ENCODE results near the gene DAZAP2.

Gene DAZAP2, protein sequence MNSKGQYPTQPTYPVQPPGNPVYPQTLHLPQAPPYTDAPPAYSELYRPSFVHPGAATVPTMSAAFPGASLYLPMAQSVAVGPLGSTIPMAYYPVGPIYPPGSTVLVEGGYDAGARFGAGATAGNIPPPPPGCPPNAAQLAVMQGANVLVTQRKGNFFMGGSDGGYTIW
- 300 reads per million in 2 donors for total RNA-seq

DNA sequence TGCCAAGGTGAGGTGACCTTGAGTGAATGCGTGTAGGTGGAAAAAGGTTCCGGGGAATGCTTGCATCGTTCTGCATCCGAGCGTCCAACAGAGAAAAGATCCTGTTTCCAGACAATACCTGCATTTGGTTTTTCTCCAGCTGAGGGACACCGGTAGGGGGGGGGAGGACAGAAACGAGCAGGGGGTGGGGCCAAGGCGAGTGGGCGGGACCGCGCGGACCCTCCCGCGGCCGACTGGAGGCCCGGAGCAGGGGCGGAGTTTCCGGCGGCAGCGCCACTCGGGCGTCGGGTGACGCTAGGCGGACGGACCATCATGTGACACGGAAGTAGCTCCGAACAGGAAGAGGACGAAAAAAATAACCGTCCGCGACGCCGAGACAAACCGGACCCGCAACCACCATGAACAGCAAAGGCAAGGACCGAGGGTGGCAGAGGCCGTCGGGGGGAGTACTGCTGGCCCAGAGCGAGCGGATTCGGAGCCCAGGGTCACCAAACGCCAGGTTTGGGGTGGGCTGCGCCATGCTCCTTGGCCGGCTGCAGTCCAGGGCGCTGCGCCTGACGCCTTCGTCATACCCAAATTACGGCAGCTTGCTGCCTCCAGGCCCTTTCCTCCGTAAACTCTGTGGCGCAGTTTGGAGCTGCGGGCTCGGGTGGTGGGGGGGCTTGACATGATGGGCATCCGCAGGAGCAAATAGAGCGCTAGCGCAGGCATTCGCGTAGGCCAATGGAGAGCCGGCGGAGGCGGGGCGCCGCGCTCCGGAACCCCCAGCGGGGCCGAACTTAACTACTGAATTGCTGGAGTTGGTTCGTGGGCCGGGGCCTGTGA is at the start of gene DAZAP2:
DAZAP2 (plus strand) TSS at position 317 of the 825 bp plus-strand sequence; CDS start at position 399, 82 bp downstream.
- DNase-seq: peak; percentile 93

DNA sequence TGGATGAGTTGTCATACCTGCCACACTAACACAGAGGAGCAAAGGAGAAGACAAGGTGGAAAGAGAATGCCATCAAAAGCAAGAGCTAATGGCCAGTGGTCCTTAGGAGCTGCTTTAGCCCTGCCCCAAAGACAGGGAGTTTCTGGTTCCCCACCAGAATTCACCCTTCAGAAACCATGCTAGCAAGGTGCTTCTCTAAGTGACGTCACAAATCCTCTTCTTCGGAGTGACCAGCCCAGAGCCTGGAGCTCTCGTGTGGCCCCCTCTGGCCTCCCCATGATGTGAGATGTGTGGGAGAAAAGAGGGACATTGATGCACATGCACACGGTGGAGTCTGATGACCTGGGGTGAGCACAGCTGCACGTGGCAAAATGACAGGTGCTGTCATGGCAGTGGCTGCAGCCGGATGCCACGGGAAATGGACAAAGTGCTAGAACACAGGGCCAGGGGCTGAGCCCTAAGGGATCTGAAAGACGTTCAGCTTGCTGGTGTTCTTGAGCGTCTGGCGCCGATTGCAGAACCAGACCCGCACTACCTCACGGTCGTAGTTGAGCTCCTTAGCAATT is 48.8 kb upstream of the DAZAP2 start:
- no peak for DNase-seq

DNA sequence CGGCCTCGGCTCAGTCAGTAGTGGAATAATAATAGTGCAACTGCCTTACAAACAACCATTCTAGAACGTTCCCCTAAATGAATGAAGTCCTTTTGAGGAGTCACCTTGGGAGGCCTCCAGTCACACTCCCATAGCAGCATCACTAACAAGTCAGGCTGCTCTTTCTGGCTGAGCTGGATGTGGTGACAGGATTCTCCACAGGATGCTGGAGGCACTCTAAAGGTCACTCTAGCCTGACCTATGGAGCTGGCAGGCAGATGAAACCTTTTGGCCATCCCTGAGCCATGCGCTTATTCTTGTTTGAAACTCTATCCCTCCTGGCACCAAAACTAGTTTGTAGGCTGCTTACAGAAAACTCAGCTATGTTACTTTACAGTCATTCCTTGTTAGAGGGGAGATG is 47.8 kb upstream of the DAZAP2 start:
- DNase-seq: no peak

DNA sequence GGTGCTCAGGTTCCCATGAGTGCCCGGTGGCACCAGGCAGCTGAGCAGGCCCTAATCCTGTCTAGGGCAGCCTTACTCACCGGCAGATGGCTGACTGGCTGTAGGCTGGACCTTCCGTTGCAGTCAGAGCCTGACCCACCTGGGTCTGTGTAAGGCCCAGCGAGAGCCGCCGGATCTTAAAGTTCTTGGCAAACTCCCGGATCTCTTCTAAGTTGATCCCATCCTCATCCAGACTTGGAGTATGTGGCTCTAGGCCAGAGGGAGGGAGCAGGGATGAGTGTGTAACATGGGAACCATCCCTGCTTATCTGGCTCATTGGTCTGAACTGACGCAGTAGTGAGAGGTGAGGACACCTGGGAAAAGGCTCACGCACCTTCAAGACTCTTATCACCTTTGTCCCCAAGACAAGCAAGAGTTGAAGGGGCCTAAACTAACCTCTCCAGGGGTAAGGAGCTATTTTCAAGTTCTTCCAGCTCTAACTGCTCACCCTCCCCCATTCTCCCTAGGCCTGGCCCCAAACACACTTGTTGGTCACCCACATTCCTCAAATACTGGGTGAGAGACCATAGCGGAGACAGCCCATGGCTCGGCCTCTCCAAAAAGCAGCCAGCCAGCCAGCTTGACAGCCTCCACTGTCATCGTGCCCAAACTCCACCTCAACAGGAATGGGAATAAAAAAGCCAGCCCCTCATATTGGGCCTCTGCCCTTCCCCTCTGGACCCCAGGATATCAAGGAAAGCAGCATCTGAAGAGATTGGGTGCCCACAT is 46.9 kb upstream of the DAZAP2 start:
- no peak for DNase-seq

DNA sequence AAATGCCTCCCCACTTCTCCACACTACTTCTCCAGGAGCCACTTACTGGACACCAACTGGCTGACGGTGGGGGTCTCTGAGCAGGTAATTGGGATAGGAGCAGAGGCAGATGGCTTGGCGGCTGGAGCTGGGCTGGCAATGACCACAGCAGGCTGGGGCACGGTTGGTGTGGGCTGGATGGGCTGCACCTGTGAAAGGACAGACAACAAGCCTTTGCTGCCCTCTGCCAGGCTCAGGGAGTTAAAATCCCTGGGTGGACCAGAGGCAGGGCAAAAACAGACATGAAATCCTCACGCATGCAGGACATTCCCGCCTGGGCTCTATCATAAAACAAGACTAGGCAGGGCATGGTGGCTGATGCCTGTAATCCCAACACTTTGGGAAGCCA is 46.3 kb upstream of the DAZAP2 start:
- DNase-seq: no peak

DNA sequence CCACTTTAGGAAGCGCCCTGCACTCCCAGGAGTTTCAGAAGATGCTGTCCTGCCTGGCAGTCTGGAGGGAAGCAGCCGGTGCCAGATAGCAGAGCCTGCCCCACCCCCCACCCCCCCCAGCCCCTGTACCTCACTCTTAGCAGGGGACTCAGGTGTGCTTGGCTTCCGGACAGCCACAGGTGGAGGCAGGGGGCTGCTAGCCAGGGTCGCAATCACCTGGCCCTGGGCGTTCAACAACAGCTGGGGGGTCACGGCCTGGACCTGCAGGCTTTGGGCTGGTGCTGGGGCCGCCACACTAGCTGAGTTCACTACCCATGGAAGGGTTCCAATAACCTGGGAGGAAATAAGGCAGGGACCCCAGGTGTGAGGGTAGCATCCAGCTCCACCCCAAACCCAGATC is 42.8 kb upstream of the DAZAP2 start:
- no peak for DNase-seq

DNA sequence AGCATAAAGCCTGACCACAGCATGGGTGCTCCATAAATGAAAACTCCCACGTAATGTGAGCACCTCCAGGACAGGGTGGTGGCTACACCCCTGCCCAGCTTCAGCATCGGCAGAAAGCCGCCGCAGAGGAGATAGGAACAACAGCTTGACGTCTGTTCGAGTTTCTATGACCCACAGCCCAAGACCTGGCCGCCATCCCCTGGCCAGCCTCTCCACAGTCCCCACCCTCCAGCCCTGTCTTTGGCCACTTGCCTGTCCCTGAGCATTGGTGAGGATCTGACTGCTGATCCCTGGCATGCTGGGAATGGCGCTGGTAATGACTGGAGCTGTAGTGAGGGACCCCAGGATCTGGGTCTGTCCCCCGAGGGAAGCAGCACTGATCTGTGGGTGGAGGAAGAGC is 42.1 kb upstream of the DAZAP2 start:
- DNase-seq: no peak

DNA sequence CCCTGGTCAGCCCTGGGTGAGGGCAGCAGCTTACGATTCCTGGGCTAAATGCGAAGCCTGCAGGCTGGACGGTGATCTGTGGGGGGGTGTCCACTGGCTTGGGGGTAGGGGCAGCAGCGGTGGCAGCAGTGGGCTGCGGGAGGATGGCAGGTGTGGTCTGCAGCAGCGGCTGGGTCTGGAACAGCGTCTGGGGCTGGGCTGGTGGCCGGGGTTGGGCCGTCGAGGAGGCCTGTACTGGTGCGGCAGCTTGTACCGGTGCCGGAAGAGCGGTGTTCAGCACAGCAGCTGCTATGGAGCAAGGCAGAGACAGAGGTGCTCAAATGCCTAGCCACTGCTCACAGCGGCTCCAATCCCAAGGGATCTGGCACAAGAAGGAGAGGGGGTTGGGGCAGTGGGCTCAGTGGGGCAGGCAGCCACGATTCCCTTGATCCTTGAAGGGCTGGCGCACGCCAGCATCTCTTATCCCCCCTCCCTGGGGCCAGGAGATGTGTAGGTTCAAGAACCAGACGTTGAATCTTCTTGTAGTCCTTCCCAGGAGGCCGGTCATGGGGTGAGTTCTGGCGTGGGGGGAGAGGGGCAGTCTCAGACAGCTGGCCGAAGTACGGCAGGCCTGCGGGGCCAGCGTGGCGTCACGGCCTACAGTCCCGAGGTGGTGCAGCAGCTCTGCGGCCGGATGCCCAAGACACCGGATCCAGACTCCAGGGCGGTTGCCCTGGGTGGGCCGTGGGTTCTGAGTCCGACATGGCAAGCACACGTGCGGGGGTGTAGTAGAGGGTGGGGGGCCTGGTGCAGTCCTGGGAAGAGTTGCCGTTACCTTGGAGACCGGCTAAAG is 40.7 kb upstream of the DAZAP2 start:
- no peak for DNase-seq

DNA sequence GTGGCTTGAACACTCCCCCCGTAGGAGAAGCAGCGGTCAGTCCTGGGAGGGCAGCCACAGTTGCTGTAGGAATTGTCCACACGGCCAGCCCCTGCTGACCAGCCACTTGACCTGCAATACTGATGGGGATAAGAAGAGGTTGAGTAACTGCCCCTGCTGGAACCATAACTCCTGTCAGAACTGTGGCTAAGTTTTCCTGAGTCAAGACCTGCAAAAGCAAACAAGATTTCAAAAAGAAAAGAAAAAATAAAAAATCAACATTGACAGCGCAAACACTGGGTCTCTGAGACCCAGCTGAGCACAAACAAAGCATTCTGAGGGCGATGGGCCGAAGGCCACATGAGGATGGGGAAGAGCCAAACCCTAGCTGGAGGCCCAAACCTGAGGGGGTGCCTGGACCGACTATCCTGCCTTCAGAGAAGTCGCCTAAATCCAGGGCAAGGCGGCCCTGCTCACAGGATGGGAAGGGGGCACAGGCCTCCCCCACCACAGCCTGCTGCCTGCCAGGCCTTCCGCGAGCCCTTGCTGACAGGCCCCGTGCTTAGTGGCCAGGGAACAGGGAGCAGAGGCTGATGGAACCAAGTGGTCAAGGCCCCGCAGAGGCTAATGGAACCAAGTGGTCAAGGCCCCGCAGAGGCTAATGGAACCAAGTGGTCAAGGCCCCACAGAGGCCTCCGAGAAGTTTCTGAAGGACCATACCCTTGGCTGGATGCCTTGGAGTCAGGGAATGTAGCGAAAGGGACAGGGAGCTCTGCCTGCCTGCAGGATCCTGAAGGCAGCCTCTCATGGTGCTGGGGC is 39.9 kb upstream of the DAZAP2 start:
- no peak for DNase-seq

DNA sequence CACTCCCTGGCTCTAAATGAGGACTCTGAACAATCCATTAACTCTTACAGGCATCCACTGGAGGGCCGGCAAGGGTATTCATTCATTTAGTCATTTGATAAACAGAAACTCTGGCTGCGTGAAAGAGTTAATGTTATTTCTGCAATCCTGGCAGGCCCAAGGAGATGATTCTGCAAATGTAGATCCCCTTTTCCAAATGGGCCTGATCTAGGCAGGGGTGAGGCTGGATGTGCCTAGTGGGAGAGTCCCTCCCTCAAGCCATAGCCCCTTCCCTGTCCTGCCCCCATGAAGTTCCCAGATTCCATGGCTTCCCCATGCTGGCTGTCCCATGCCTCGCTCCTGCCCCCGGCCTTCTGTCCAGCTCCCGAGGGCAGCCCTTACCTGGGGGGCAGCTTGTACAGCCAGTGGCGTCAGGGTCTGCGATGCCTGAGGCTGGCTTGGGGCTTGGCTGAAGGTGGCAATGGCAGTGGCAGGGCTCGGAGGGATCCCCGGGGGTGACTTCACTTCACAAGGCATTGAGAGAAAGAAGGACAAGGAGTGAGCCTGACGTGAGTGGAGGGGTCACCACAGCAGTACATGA is 39.2 kb upstream of the DAZAP2 start:
- DNase-seq: no peak

DNA sequence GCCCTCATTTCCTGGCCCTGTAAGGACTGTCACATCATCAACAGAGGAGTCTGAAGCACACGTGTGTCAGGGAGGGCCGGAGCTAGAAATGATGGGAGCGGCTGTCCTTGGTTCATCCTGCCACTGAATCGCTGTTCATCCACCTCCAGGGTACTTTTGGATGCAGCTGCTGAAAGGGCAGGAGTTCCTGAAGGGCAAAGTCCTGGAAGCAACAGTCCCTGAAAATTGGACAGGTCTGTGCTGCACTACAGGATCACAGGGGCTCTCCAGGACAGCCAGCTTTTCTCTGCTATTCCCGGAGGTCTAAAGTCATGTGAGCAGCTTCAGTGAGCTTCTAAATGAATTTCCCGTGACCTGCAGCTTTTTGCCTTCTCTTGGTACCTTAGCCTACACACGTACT is 38.5 kb upstream of the DAZAP2 start:
- DNase-seq: no peak

DNA sequence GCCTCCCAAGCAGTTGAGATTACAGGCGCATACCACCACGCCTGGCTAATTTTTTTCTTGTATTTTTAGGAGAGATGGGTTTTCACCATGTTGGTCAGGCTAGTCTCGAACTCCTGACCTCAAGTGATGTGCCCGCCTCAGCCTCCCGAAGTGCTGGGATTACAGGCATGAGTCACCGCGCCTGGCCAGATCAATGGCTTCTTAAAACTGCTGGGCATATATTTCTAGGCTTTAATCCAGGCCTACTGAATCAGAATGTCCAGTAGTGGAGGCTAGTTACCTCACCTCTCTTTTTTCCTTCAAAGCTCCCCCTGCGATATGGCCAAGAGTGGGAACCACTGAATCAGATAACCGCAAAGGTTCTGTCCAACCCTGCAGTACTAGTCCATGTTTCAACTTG is 37.8 kb upstream of the DAZAP2 start:
- no peak for DNase-seq

DNA sequence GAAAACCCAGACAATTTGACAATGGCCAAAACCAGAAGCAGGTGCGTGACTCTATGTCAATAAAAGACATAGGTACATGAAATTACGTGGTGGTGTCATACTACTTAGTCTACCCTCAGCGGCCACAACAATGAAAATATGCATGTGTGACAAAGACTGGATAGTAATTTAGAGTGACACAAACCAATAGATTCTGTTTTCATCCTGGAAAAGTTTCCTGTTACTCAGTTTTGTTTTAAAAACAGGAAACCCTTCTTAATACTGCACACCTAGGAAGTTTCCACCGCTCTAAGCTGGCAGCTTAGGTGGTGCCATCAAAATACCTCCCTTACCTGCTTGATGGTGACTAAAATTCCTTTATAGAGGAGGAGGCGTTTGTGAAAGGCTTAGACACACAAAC is 35.9 kb upstream of the DAZAP2 start:
- no peak for DNase-seq

DNA sequence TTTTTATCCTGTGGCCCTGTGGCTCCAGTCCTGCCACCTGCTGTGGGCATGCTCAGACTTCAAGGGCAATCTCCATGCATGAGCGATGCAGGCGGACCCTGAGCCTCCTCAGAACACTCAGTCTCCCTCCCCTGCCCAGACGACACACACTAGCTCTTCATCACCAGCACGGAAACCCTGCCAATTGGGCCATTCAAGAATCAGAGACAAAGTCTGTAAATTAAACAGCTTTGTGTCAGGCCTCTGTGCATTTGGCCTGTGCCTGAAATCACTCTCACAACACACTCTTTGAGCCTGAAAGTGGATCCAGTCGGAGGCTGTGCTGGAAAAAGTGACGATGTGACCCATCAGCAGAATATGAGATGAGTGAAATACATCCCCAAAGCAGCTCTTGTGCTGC is 33.3 kb upstream of the DAZAP2 start:
- no peak for DNase-seq

DNA sequence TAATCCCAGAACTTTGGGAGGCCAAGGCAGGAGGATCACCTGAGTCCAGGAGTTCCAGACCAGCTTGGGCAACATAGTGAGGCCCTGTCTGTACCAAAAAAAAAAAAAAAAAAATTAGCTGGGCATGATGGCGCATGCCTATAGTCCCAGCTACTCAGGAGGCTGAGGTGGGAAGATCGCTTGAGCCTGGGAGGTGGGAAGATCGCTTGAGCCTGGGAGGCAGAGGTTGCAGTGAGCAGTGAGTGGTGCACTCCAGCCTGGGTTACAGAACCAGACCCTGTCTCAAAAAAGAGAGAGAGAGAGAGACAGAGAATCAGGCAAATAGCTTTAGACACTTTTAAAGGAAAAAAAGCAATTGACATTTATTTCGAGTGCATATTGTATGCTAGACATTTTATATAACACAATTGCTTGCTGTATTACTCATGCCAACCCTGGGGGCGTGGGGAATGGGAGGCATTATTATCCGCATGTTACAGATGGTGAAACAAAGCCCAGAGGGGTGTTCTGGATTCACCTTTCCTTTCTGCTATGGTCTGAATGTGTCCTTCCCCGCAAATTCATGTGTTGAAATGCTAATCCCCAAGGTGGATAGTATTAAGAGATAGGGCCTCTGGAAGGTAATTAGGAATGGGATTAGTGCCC is 30.5 kb upstream of the DAZAP2 start:
- DNase-seq: no peak

DNA sequence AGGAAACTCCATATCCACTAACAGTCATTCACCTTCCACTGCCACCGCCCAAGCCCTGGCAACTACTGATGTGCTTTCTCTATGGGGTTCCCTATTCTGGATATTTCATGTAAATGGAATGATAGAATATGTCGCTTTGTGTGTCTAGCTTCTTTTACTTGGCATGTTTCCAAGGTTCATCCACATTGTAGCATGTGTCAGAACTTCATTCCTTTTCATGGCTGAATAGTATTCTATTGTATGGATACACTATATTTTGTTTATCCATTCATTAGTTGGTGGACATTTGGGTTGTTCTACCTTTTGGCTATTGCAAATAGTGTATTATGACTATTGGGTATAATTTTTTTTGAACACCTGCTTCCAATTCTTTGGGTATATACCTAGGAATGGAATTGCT is 29.4 kb upstream of the DAZAP2 start:
- DNase-seq: no peak

DNA sequence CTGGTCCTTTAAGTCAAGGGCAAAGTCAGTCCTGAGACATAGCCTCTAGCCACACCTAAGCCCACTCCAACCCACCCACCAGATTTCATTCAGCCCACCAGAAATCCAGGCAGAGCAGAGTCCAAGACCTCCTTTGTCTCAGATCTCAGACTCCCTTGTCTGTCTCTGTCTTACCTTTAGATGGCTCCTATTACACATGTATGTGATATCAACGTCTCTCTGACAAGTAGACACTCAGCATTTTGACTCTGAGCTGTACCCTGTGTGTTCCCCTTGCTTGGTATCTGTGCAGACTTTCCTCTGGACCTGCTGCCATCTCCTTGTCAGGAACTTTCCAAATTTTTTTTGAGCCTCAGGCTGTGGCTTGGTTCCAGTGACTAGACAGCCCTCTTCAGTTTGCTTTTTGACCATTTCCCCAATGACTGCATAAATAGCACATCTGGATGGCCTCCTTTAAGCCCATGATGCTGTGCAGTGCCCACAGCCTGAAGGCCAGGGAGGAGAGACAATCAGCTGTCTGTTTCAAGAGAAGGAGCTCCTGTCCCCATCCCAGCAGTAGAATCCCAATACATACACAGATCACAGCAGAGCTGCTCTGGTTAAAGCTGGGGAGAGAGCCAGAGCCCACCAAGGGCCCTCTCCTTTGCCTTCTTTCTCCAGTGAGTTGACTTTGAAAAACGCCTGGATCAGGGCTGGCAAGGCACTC is 27.8 kb upstream of the DAZAP2 start:
- DNase-seq: no peak

DNA sequence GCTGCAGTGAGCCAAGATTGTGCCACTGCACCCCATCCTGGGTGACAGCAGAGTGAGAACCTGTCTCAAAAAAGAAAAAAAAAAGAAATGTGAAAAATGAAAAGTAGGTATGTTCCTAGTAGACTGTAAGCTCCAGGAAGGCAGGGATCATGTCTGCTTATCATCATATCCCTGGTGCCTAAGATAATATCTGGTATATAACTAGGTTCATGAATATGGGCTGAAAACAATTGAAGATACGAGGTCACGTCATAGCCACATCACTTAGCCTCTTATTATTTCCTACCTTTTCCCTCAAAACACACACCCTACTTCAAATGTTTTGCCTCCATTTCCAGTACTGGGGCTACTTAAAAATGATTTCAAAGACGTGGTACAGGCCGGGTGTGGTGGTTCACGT is 23.7 kb upstream of the DAZAP2 start:
- no peak for DNase-seq

DNA sequence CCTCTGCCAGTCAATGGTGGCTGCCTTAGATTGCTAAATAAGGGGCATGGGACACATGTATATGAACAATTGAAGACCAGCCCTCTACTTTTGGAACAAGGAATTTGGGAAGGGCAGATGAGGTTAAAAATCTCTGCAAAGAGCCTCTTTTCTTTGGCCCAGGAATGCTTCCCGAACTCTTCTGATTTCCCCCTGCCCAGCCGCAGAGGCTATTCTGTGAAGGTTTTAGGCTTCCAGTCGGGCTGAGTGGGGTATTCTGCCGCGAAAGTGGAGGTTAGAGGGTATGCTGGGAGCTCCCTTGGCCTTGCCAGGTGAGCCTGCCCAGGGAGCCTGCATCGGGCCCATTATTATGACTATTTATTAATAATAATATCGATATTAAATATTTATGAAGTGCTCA is 22.0 kb upstream of the DAZAP2 start:
- DNase-seq: no peak
